Muscle layer of colon (tissue), 2 donors: ENCODE results near the gene GPR152.
A peak's percentile ranks its signal among the peaks of the same experiment; 100 is the strongest.
"Not testable (repeated sequence)": the region's sequence is repeated elsewhere in the genome, so short reads cannot be mapped to it uniquely, and the experiment has no call there.

Experiments
- H3K27ac ChIP-seq: one replicate; pipeline ENCODE4 v1.7.0; 2013; ENCODE audit warnings: low read depth, mild to moderate bottlenecking, low read length, moderate library complexity
- H3K27me3 ChIP-seq, 2 donors: one replicate each; pipeline ENCODE4 v1.7.0; 2013; ENCODE audit warnings: low read length in 2 of 2, mild to moderate bottlenecking in 2 of 2; ENCODE audit not compliant: insufficient read depth in 2 of 2, control insufficient read depth in 1 of 2
- H3K36me3 ChIP-seq: one replicate; pipeline ENCODE4 v1.7.0; 2013; ENCODE audit warnings: mild to moderate bottlenecking, low read length; ENCODE audit not compliant: insufficient read depth
- H3K4me1 ChIP-seq: one replicate; pipeline ENCODE4 v1.7.0; 2013; ENCODE audit warnings: mild to moderate bottlenecking, low read length; ENCODE audit not compliant: insufficient read depth
- H3K4me3 ChIP-seq, 2 donors: one replicate each; pipeline ENCODE4 v1.7.0; 2013; ENCODE audit warnings: low read length in 2 of 2, low read depth in 1 of 2, mild to moderate bottlenecking in 1 of 2, moderate library complexity in 1 of 2
- H3K9ac ChIP-seq: one replicate; pipeline ENCODE4 v1.7.0; 2013; ENCODE audit warnings: low read length
- H3K9me3 ChIP-seq: one replicate; pipeline ENCODE4 v1.7.0; 2013; ENCODE audit warnings: mild to moderate bottlenecking, low read length
- donor health status: abdominal sarcoma.
- donor health status: Adenocarcinoma of cecum.

Gene GPR152

GRCh38 chr11:67435031-67435726 is 17.4 kb downstream of the GPR152 start:
- no peak overlapping the region for H3K9ac ChIP-seq
- H3K27me3 ChIP-seq = no peaks in the 10 kb centered on the region
- H3K9me3 ChIP-seq = no peaks in the 10 kb centered on the region
- H3K36me3 ChIP-seq = peaks cover 41% of the 10 kb centered on the region
- peaks cover 5% of the 10 kb centered on the region for H3K4me1 ChIP-seq
- no peak overlapping the region for H3K27ac ChIP-seq
- H3K4me3 ChIP-seq = no peak overlapping the region

GRCh38 chr11:67434395-67434881 is 18.1 kb downstream of the GPR152 start:
- Histone ChIP-seq H3K4me3 (no peak overlapping the region), H3K9me3 (no peaks in the 10 kb centered on the region), H3K27me3 (no peaks in the 10 kb centered on the region), H3K9ac (no peak overlapping the region), H3K27ac (no peak overlapping the region), H3K36me3 (peaks cover 43% of the 10 kb centered on the region), H3K4me1 (peaks cover 4% of the 10 kb centered on the region)

DNA sequence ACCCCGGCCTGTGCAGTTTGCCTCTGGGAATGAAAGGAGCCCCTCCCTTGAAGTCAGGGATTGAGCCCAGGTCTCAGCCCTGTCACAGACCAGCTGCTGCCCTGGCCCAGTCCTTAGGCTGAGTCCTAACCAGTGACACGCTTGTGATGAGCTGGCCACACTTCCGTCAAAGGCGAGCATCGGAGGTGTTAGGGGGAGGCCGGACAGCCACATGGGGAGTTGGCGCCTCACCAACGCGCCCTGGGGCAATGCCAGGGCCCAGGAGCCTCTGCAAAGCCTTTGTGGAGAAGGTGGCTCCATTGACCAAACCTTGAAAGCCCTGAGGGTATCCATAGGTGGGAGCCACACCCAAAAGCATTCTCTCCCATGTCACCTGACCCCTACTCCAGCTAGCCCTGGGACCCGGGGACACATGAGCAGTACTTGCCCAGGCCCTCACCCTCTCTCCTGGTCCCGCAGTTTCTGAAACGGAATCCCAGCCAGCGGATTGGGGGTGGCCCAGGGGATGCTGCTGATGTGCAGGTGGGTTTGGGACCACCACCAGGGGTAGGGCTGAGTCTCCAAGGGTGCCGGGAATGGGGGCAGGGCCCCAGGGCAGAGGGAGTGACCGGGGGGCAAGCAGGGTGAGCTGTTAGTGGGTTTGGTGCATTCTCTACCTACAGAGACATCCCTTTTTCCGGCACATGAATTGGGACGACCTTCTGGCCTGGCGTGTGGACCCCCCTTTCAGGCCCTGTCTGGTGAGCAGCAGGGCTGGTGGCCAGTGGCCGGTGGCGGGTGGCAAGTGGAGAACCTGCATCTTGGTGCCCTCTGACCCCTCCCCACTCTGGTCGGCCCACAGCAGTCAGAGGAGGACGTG is 18.8 kb downstream of the GPR152 start:
- Histone ChIP-seq H3K27ac (no peak overlapping the region), H3K9ac (no peak overlapping the region), H3K36me3 (peaks cover 45% of the 10 kb centered on the region), H3K4me3 (no peak overlapping the region), H3K27me3 (no peaks in the 10 kb centered on the region), H3K9me3 (no peaks in the 10 kb centered on the region), H3K4me1 (peaks cover 9% of the 10 kb centered on the region)

GRCh38 chr11:67432655-67433349 is 19.7 kb downstream of the GPR152 start:
- Histone ChIP-seq H3K4me3 (no peak overlapping the region), H3K4me1 (peaks cover 11% of the 10 kb centered on the region), H3K9me3 (no peaks in the 10 kb centered on the region), H3K27me3 (no peaks in the 10 kb centered on the region), H3K9ac (no peak overlapping the region), H3K36me3 (peaks cover 45% of the 10 kb centered on the region), H3K27ac (no peak overlapping the region)

DNA sequence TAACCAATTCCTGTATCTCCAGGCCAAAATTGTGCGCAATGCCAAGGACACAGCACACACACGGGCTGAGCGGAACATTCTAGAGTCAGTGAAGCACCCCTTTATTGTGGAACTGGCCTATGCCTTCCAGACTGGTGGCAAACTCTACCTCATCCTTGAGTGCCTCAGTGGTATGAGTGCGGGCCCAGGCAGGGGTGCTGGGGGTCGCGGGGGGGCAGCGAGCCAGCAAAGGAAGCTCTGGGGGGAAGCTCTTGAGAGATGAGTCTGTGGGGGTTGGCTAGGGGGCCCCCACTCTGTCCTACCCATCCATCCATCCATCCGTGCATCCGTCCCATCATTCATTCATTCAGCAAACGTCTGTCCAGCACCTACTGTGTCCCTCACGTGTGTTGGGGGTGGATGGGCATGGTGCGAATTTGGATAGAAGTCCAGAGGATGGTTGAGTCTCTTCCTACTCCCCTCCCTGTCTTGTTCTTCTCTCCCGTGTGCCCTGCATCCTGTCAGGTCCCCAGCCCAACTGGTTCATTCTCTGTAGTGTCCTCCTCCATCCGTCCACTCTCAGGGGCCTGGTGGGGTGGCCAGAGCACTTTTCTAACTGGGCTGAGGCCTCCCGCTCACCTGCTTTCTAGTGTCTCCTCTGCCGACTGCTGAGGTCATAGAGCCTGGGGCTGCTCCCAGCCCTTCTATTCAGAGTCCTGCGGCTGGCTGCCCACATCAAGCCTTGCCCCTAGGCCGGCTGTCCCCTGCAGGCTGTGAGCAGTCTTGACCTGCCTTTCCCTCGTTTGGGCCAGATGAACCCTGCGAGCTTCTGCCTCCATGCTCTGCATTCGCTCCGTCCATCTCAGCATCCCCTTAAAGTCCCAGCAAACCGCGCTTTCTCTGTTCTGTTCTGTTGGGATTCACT is 20.9 kb downstream of the GPR152 start:
- H3K4me3 ChIP-seq = no peak overlapping the region
- no peaks in the 10 kb centered on the region for H3K27me3 ChIP-seq
- peaks cover 17% of the 10 kb centered on the region for H3K4me1 ChIP-seq
- no peaks in the 10 kb centered on the region for H3K9me3 ChIP-seq
- no peak overlapping the region for H3K9ac ChIP-seq
- H3K36me3 ChIP-seq = peaks cover 45% of the 10 kb centered on the region
- H3K27ac ChIP-seq = no peak overlapping the region

- H3K4me3 ChIP-seq = peak overlapping the region in 1 of 2 donors; percentile 92
- H3K27me3 ChIP-seq = no peaks in the 10 kb centered on the region
- peaks cover 17% of the 10 kb centered on the region for H3K4me1 ChIP-seq
- H3K9me3 ChIP-seq = no peaks in the 10 kb centered on the region
- no peak overlapping the region for H3K9ac ChIP-seq
- H3K27ac ChIP-seq = no peak overlapping the region
- H3K36me3 ChIP-seq = peaks cover 45% of the 10 kb centered on the region
These were observed 22.8 kb downstream of the GPR152 start for GRCh38 chr11:67429722-67430121.

DNA sequence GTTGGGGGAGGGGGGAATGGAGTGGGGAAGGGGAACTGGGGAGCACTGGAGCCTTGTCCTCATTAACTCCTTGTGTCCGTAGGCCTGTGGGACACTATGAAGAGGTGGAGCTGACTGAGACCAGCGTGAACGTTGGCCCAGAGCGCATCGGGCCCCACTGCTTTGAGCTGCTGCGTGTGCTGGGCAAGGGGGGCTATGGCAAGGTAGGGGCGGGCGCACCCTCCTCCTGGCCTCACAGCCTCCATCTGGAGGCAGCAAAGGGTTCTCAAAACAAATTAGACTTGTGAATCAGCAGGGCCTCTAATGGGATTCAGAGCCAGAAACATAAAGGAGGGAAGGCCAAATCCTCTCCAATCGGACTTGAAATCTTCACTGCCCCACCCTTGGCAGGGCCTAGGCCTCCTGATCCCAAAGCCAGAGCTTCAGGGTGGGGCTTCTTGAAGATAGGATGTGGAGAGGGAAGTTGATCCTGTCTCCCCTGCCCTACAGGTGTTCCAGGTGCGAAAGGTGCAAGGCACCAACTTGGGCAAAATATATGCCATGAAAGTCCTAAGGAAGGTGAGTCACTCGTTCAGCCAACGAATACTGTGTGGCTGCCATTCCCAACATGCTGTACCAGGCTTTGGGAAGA is 23.4 kb downstream of the GPR152 start:
- Histone ChIP-seq H3K4me1 (peaks cover 17% of the 10 kb centered on the region), H3K9me3 (no peaks in the 10 kb centered on the region), H3K36me3 (peaks cover 40% of the 10 kb centered on the region), H3K27ac (peak overlapping the region; percentile 79), H3K9ac (peak overlapping the region; percentile 98), H3K27me3 (no peaks in the 10 kb centered on the region), H3K4me3 (peak overlapping the region; percentile 77 to 92)

- Histone ChIP-seq H3K9me3 (no peaks in the 10 kb centered on the region), H3K27me3 (no peaks in the 10 kb centered on the region), H3K9ac (peak within 1 kb of the TSS; percentile 98), H3K4me1 (peaks cover 17% of the 10 kb centered on the region), H3K36me3 (peaks cover 32% of the 10 kb centered on the region), H3K4me3 (peak within 1 kb of the TSS; percentile 77 to 92), H3K27ac (peak within 1 kb of the TSS; percentile 79)
These were observed 24.2 kb downstream of the GPR152 start, which contains the start of gene RPS6KB2 for GRCh38 chr11:67428052-67429001. Gene RPS6KB2, plus strand, starts transcription at chr11:67428494. Its CDS starts 52 bp downstream, at chr11:67428546.

DNA sequence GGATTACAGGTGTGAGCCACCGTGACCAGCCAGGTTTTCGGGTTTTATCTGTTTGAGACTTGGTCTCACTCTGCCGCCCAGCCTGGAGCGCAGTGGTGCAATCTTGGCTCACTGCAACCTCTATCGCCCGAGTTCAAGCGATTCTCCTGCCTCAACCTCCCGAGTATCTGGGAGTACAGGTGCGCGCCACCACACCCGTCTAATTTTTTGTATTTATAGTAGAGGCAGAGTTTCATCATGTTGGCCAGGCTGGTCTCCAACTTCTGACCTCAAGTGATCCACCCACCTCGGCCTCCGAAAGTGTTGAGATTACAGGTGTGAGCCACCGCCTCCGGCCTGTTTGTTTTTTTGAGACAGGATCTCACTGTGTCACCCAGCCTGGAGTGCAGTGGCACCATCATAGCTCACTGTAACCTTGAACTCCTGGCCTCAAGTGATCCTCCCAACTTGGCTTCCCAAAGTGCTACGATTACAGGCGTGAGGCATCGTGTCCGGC is 25.1 kb downstream of the GPR152 start:
- H3K27ac ChIP-seq = peak overlapping the region; percentile 79
- H3K9ac ChIP-seq = peak overlapping the region; percentile 98
- not testable (repeated sequence) for H3K27me3 ChIP-seq, H3K9me3 ChIP-seq
- peaks cover 17% of the 10 kb centered on the region for H3K4me1 ChIP-seq
- H3K36me3 ChIP-seq = peaks cover 23% of the 10 kb centered on the region
- peak overlapping the region in 1 of 2 donors; percentile 92 for H3K4me3 ChIP-seq
